HG03571 (cell line): ENCODE data around the gene MYH6.

ENCODE experiments used
- ATAC-seq: cut with Tn5 transposase; IDR thresholded peaks from one replicate; pipeline ENCODE4 v1.9.1; 2021; ENCODE audit not compliant: unreplicated experiment

Gene MYH6

GRCh38 chr14:23379366-23380196 lies 28.5 kb downstream of the MYH6 start:
- no peak for ATAC-seq

- no peak for ATAC-seq
Measured at GRCh38 chr14:23378612-23379220, 29.4 kb downstream of the MYH6 start.

- ATAC-seq: no peak
Measured at GRCh38 chr14:23377573-23378563, 30.2 kb downstream of the MYH6 start.

- ATAC-seq: no peak
Measured at GRCh38 chr14:23377198-23377550, 30.9 kb downstream of the MYH6 start.

- no peak for ATAC-seq
Measured at GRCh38 chr14:23376482-23377197, 31.4 kb downstream of the MYH6 start, which contains the start of gene CMTM5. TSS of gene CMTM5 (plus strand) at chr14:23377046. CDS start at chr14:23377252, 206 bp downstream.

GRCh38 chr14:23375527-23376251 lies 32.4 kb downstream of the MYH6 start:
- ATAC-seq: no peak

GRCh38 chr14:23373041-23373440 lies 35.0 kb downstream of the MYH6 start:
- no peak for ATAC-seq

GRCh38 chr14:23372509-23372908 lies 35.6 kb downstream of the MYH6 start, which contains the start of gene IL25:
TSS of gene IL25 (plus strand) at chr14:23372809.
- no peak for ATAC-seq

- ATAC-seq: no peak
Measured at GRCh38 chr14:23371865-23372264, 36.2 kb downstream of the MYH6 start.

- no peak for ATAC-seq
Measured at GRCh38 chr14:23370221-23370620, 37.9 kb downstream of the MYH6 start.

GRCh38 chr14:23366426-23366921 lies 41.6 kb downstream of the MYH6 start:
- ATAC-seq: no peak

GRCh38 chr14:23365732-23366425 lies 42.2 kb downstream of the MYH6 start:
- no peak for ATAC-seq

GRCh38 chr14:23365036-23365731 lies 42.9 kb downstream of the MYH6 start, which contains the start of gene EFS:
TSS of gene EFS (minus strand) at chr14:23365172. CDS start at chr14:23365025, 147 bp downstream.
- no peak for ATAC-seq

GRCh38 chr14:23364164-23365035 lies 43.7 kb downstream of the MYH6 start:
- no peak for ATAC-seq

- ATAC-seq: no peak
Measured at GRCh38 chr14:23362200-23362599, 45.9 kb downstream of the MYH6 start.

GRCh38 chr14:23361763-23362162 lies 46.3 kb downstream of the MYH6 start:
- no peak for ATAC-seq

GRCh38 chr14:23361320-23361719 lies 46.8 kb downstream of the MYH6 start:
- no peak for ATAC-seq
